H1 (cell line): ENCODE measurements around the gene MICU2.

Experiments used
- TF ChIP-seq, protein P1 (sequence below), 3 experiments: IDR thresholded peaks; 1 replicate in 2 of 3; 2 replicates in 1 of 3; pipeline versions ENCODE4 v1.5.1 to v1.6.1; 2011; ENCODE audit warnings: low read length in 3 of 3, mild to moderate bottlenecking in 3 of 3, inconsistent platforms in 2 of 3, low read depth in 1 of 3, moderate library complexity in 1 of 3; ENCODE audit not compliant: insufficient read depth in 1 of 3; ENCODE audit errors: control extremely low read depth in 1 of 3
- TF ChIP-seq, protein P2 (sequence below): IDR thresholded peaks from 2 replicates; pipeline ENCODE4 v1.6.1; 2012; ENCODE audit warnings: inconsistent platforms

DNA sequence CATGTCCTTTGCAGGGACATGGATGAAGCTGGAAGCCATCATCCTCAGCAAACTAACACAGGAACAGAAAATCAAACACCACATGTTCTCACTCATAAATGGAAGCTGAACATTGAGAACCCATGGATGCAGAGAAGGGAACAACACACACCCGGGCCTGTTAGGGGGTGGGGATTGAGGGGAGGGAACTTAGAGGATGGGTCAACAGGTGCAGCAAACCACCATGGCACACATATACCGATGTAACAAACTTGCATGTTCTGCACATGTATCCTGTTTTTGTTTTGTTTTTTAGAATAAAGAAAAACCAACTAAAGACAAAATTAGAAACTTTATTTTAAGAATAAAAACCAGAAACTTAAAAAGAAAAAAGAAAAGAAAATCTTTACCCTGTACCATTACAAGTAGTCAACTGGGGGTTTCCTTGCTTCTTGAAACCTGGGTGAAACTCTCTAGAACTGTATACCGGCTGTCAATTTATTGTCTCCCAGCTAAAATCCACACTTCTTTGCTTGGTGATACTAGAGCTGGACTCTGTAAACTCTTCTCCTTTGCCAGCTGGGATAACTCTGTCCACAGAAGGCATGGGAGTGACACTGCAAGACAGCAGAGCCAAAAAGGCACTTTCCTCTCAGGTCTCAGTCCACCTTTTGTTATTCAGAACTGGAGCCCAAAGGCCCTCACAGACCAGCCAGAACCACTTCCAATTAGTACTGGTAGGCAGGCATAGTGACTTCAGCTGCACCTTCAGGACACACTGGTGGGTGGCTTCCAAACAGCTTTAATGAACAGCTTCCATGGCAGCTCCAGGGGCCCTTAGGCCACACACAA, 9.0 kb downstream of the MICU2 start:
- TF ChIP-seq, protein P1, sequence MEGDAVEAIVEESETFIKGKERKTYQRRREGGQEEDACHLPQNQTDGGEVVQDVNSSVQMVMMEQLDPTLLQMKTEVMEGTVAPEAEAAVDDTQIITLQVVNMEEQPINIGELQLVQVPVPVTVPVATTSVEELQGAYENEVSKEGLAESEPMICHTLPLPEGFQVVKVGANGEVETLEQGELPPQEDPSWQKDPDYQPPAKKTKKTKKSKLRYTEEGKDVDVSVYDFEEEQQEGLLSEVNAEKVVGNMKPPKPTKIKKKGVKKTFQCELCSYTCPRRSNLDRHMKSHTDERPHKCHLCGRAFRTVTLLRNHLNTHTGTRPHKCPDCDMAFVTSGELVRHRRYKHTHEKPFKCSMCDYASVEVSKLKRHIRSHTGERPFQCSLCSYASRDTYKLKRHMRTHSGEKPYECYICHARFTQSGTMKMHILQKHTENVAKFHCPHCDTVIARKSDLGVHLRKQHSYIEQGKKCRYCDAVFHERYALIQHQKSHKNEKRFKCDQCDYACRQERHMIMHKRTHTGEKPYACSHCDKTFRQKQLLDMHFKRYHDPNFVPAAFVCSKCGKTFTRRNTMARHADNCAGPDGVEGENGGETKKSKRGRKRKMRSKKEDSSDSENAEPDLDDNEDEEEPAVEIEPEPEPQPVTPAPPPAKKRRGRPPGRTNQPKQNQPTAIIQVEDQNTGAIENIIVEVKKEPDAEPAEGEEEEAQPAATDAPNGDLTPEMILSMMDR (IDR thresholded peaks at IDR 0.05; ENCODE audit: control extremely low read depth in 1 of 3, insufficient read depth in 1 of 3, low read depth in 1 of 3, low read length in 3 of 3) = no peak
- TF ChIP-seq, protein P2, sequence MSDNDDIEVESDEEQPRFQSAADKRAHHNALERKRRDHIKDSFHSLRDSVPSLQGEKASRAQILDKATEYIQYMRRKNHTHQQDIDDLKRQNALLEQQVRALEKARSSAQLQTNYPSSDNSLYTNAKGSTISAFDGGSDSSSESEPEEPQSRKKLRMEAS = no peak
